Fibroblast of villous mesenchyme (primary cell): Measurements from ENCODE around the gene DUSP18. TPM values are rescaled to one million over a fixed set of nuclear protein-coding genes. Genes with fewer than 3 reads are reported as not detected.
"Not testable (repeated sequence)": the region's sequence is repeated elsewhere in the genome, so short reads cannot be mapped to it uniquely, and the experiment has no call there.

ENCODE experiments used
- DNase-seq: peaks from one replicate; pipeline ENCODE4 v3.0.0-alpha.2; 2010; ENCODE audit warnings: low read depth
- H3K4me3 ChIP-seq: 2 replicates; pipeline ENCODE4 v1.5.1; 2011; ENCODE audit warnings: low read depth, mild to moderate bottlenecking, low read length
- CTCF ChIP-seq: IDR thresholded peaks from 2 replicates; pipeline ENCODE4 v1.5.1; 2012; ENCODE audit warnings: low read depth, mild to moderate bottlenecking, low read length; ENCODE audit not compliant: insufficient read depth
- total RNA-seq: library from RNA; depleted of rRNA; stranded (reverse); fragments of >200 nt; gene quantifications from 2 replicates; pipeline ENCODE4 v1.2.3, GENCODE V29; 2012

Gene DUSP18
- total RNA-seq, 1 donor, result 10.4 TPM

- H3K4me3 ChIP-seq, result no peak overlapping the region
- no peak for DNase-seq
- no peak for TF ChIP-seq CTCF
Observed at GRCh38 chr22:30640361-30640760, 27.3 kb downstream of the DUSP18 start.

DNA sequence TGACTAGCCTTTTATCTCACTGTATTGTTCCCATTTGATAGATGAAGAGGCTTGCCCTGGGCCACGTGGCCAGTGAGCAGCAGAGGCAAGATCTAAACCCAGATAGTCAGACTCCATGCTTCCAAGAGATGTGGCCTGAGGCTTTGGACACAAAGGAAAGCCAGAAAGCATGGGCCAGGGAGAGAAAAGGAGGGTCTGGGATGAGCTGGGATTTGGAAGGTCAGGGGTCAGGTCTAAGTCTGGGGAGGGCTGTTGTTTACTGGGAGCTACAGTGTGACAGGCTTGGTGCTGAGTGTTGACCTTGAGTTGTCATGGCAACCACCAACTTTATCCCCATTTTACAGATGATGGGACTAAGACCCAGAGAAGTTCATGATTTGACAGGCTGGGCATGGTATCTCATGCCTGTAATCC is 30.0 kb downstream of the DUSP18 start:
- TF ChIP-seq CTCF, result no peak
- H3K4me3 ChIP-seq, result no peak overlapping the region
- no peak for DNase-seq

DNA sequence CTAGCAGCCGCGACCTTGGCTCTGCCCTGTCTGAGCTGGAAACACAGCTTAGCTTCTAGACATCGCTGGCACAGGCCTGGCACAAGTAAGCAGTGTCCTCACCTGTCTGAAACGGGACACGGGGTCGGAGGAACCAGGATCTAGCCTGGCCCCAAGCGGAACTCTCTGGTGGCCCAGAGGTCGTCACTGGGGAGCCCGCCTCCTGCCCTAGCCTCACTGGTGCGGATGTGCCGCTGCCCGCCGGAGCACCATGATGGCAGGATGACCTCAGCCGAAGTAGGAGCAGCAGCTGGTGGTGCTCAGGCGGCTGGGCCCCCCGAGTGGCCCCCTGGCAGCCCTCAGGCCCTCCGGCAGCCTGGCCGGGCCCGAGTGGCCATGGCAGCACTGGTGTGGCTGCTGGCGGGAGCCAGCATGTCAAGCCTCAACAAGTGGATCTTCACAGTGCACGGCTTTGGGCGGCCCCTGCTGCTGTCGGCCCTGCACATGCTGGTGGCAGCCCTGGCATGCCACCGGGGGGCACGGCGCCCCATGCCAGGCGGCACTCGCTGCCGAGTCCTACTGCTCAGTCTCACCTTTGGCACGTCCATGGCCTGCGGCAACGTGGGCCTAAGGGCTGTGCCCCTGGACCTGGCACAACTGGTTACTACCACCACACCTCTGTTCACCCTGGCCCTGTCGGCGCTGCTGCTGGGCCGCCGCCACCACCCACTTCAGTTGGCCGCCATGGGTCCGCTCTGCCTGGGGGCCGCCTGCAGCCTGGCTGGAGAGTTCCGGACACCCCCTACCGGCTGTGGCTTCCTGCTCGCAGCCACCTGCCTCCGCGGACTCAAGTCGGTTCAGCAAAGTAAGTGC is 31.2 kb downstream of the DUSP18 start:
- DNase-seq, result peak; percentile 12
- TF ChIP-seq CTCF, result no peak
- H3K4me3 ChIP-seq, result peak overlapping the region; percentile 65

GRCh38 chr22:30635273-30636225 is 32.1 kb downstream of the DUSP18 start, which contains the start of gene SLC35E4:
TSS of gene SLC35E4 (plus strand) at chr22:30635781. CDS start at chr22:30636451, 670 bp downstream.
- TF ChIP-seq CTCF, result peak; percentile 33
- H3K4me3 ChIP-seq, result peak within 1 kb of the TSS; percentile 65
- peak; percentile 90 for DNase-seq

- peak overlapping the region; percentile 47 for H3K4me3 ChIP-seq
- DNase-seq, result peak; percentile 85
- TF ChIP-seq CTCF, result peak; percentile 91
Observed at GRCh38 chr22:30634471-30635233, 33.0 kb downstream of the DUSP18 start.

DNA sequence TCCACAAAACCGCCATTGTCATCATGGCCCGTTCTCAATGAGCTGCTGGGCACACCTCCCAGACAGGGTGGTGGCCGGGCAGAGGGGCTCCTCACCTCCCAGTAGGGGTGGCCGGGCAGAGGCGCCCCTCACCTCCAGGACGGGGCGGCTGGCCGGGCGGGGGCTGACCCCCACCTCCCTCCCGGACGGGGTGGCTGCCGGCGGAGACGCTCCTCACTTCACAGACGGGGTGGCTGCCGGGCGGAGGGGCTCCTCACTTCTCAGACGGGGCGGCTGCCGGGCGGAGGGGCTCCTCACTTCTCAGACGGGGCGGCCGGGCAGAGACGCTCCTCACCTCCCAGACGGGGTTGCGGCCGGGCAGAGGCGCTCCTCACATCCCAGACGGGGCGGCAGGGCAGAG is 36.2 kb downstream of the DUSP18 start:
- H3K4me3 ChIP-seq, DNase-seq: not testable (repeated sequence)
